NCI-H1092 treated with DMSO at 0.1 percent for 48 hours (cell line): ENCODE measurements around the gene SHC1.
"Not testable (repeated sequence)": the region's sequence is repeated elsewhere in the genome, so short reads cannot be mapped to it uniquely, and the experiment has no call there.

Experiments used
- DNase-seq: peaks from one replicate; lab custom pipeline; 2025; lab: John Stamatoyannopoulos, UW

SHC1 gene

GRCh38 chr1:154995301-154995983 lies 24.9 kb upstream of the SHC1 start:
- DNase-seq = peak; percentile 11

- DNase-seq = no peak
Measured at GRCh38 chr1:154994591-154994990, 24.0 kb upstream of the SHC1 start.

- DNase-seq = no peak
Measured at GRCh38 chr1:154994269-154994587, 23.7 kb upstream of the SHC1 start.

GRCh38 chr1:154993572-154994268 lies 23.2 kb upstream of the SHC1 start, which contains the start of gene LENEP:
LENEP (plus strand) TSS chr1:154993586; CDS start chr1:154993608, 22 bp downstream.
- DNase-seq = no peak

- peak; percentile 19 for DNase-seq
Measured at GRCh38 chr1:154992721-154993571, 22.4 kb upstream of the SHC1 start.

GRCh38 chr1:154990276-154990675 lies 19.7 kb upstream of the SHC1 start:
- no peak for DNase-seq

GRCh38 chr1:154989195-154989860 lies 18.8 kb upstream of the SHC1 start:
- DNase-seq = no peak

- DNase-seq = no peak
Measured at GRCh38 chr1:154988058-154988954, 17.8 kb upstream of the SHC1 start.

GRCh38 chr1:154987326-154987725 lies 16.8 kb upstream of the SHC1 start:
- no peak for DNase-seq

GRCh38 chr1:154986736-154987135 lies 16.2 kb upstream of the SHC1 start:
- not testable (repeated sequence) for DNase-seq

GRCh38 chr1:154983776-154984466 lies 13.4 kb upstream of the SHC1 start:
- DNase-seq = no peak

- DNase-seq = peak; percentile 100
Measured at GRCh38 chr1:154982897-154983648, 12.5 kb upstream of the SHC1 start, which contains the start of gene FLAD1. FLAD1 (plus strand) TSS chr1:154983344; CDS start chr1:154983695, 351 bp downstream.

GRCh38 chr1:154982341-154982740 lies 11.8 kb upstream of the SHC1 start:
- peak; percentile 58 for DNase-seq

GRCh38 chr1:154978360-154978759 lies 7.8 kb upstream of the SHC1 start:
- no peak for DNase-seq

- DNase-seq = not testable (repeated sequence)
Measured at GRCh38 chr1:154977762-154978161, 7.2 kb upstream of the SHC1 start.

- DNase-seq = peak; percentile 54
Measured at GRCh38 chr1:154975409-154976059, 5.0 kb upstream of the SHC1 start.

GRCh38 chr1:154974808-154975408 lies 4.4 kb upstream of the SHC1 start:
- DNase-seq = peak; percentile 99

- peak; percentile 100 for DNase-seq
Measured at GRCh38 chr1:154974102-154974807, 3.7 kb upstream of the SHC1 start, which contains the start of gene CKS1B. CKS1B (plus strand) TSS chr1:154974681; CDS start chr1:154974746, 65 bp downstream.
